ENCODE data around the gene ELF2.

DNA sequence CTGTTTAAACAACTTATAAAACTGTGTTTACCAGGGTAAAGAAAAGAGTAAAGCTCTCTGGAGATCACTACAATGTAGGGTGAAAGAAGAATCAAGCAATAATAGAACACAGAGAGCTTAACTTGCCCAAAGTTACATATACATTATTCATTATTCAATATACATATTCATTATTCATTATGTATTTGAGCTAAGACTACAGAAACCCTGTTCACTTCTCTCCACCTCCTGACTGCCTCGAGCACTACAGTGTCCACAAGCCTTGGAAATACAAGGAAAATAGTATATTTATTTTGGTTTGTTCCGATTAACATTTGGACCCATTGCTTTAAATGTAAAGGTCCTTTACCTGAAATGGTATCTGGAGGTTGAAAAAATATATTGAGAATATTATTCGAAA, 35.9 kb upstream of the ELF2 start:
- TF ChIP-seq, protein P1, sequence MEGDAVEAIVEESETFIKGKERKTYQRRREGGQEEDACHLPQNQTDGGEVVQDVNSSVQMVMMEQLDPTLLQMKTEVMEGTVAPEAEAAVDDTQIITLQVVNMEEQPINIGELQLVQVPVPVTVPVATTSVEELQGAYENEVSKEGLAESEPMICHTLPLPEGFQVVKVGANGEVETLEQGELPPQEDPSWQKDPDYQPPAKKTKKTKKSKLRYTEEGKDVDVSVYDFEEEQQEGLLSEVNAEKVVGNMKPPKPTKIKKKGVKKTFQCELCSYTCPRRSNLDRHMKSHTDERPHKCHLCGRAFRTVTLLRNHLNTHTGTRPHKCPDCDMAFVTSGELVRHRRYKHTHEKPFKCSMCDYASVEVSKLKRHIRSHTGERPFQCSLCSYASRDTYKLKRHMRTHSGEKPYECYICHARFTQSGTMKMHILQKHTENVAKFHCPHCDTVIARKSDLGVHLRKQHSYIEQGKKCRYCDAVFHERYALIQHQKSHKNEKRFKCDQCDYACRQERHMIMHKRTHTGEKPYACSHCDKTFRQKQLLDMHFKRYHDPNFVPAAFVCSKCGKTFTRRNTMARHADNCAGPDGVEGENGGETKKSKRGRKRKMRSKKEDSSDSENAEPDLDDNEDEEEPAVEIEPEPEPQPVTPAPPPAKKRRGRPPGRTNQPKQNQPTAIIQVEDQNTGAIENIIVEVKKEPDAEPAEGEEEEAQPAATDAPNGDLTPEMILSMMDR (IDR thresholded peaks at IDR 0.05; ENCODE audit: poor library complexity): no peak
- TF ChIP-seq EZH2phosphoT487 (IDR thresholded peaks at IDR 0.05; ENCODE audit: low read depth, severe bottlenecking, unreplicated experiment): no peak

Measured in hepatocyte (in vitro differentiated cells).